Smooth muscle cell (in vitro differentiated cells): ENCODE data around the gene TEX44. TPM values are rescaled to one million over a fixed set of nuclear protein-coding genes. Genes with fewer than 3 reads are reported as not detected.

Experiments used
- DNase-seq: peaks from one replicate; lab custom pipeline; 2025; ENCODE audit not compliant: unreplicated experiment; lab: John Stamatoyannopoulos, UW
- H2AFZ ChIP-seq: fragments of 200-600 bp; sonication (generic); 2 replicates; pipeline ENCODE4 v1.6.0; 2016; ENCODE audit warnings: antibody characterized with exemption, low read depth, mild to moderate bottlenecking
- H3F3A ChIP-seq: fragments of 200-600 bp; sonication (generic); 2 replicates; pipeline ENCODE4 v1.6.0; 2017; ENCODE audit warnings: antibody characterized with exemption, low read depth
- H3K27ac ChIP-seq: fragments of 200-600 bp; sonication (generic); 2 replicates; pipeline ENCODE4 v1.5.1; 2016; ENCODE audit warnings: low read depth, mild to moderate bottlenecking
- H3K27me3 ChIP-seq: fragments of 200-600 bp; sonication (generic); 2 replicates; pipeline ENCODE4 v1.6.1; 2016; ENCODE audit warnings: low read depth, mild to moderate bottlenecking
- H3K36me3 ChIP-seq: fragments of 200-600 bp; sonication (generic); 2 replicates; pipeline ENCODE4 v1.5.1; 2016; ENCODE audit warnings: low read depth
- H3K4me1 ChIP-seq: fragments of 200-600 bp; sonication (generic); 2 replicates; pipeline ENCODE4 v1.5.1; 2016; ENCODE audit warnings: low read depth
- H3K4me2 ChIP-seq: fragments of 200-600 bp; sonication (generic); 2 replicates; pipeline ENCODE4 v1.6.0; 2016; ENCODE audit warnings: mild to moderate bottlenecking
- H3K4me3 ChIP-seq: fragments of 200-600 bp; sonication (generic); 2 replicates; pipeline ENCODE4 v1.5.1; 2016; ENCODE audit warnings: mild to moderate bottlenecking
- H3K79me2 ChIP-seq: fragments of 200-600 bp; sonication (generic); 2 replicates; pipeline ENCODE4 v1.6.0; 2016; ENCODE audit warnings: low read depth, mild to moderate bottlenecking
- H3K9ac ChIP-seq: fragments of 200-600 bp; sonication (generic); 2 replicates; pipeline ENCODE4 v1.6.0; 2016; ENCODE audit warnings: low read depth
- H3K9me3 ChIP-seq: fragments of 200-600 bp; sonication (generic); replicated peaks from 2 replicates; pipeline ENCODE4 v1.5.1; 2016; ENCODE audit warnings: low read depth
- H4K20me1 ChIP-seq: fragments of 200-600 bp; sonication (generic); 2 replicates; pipeline ENCODE4 v1.6.0; 2016; ENCODE audit warnings: low read depth
- CTCF ChIP-seq: fragments of 200-600 bp; sonication (generic); IDR thresholded peaks from 2 replicates; pipeline ENCODE4 v1.5.1; 2017; ENCODE audit warnings: borderline replicate concordance, mild to moderate bottlenecking, antibody characterized with exemption; ENCODE audit not compliant: insufficient read depth, poor library complexity, severe bottlenecking
- WGBS: methylation state at CpG from one replicate; pipeline ENCODE4 v1.1.7; 2016; ENCODE audit warnings: low lambda C conversion rate; 5-methylcytosine and 5-hydroxymethylcytosine counted together
- polyA plus RNA-seq: library from polyadenylated mRNA; unstranded; fragments of >200 nt; fragmentation: Nextera tagmentation; extraction: Ambion mirVana; gene quantifications from 2 replicates; pipeline ENCODE4 v1.2.1, GENCODE V29; 2016
- total RNA-seq: library from RNA; depleted of rRNA; stranded (reverse); fragments of >200 nt; gene quantifications from 2 replicates; pipeline ENCODE4 v1.2.3, GENCODE V29; 2014

The TEX44 gene
- not detected in 2 replicates for total RNA-seq
- polyA plus RNA-seq: not detected in 2 replicates

GRCh38 chr2:231592636-231593145 lies at the start of gene TEX44:
Gene TEX44 (plus strand): TSS chr2:231592864. CDS start chr2:231592952, 88 bp downstream.
- Histone ChIP-seq H3F3A (no peaks in the 10 kb centered on the region), H3K9ac (no peak within 1 kb of the TSS), H4K20me1 (no peaks in the 10 kb centered on the region), H3K27me3 (no peaks in the 10 kb centered on the region), H3K4me2 (no peak within 1 kb of the TSS), H3K79me2 (no peaks in the 10 kb centered on the region), H3K27ac (no peak within 1 kb of the TSS), H3K9me3 (no peaks in the 10 kb centered on the region), H3K4me1 (no peaks in the 10 kb centered on the region), H3K4me3 (no peak within 1 kb of the TSS), H3K36me3 (no peaks in the 10 kb centered on the region), H2AFZ (no peak within 1 kb of the TSS)
- TF ChIP-seq CTCF: no peak
- 94% methylated on average over 6 of the region's 6 CpGs for WGBS
- no peak for DNase-seq

- Histone ChIP-seq H3K27ac (peak overlapping the region; percentile 58), H3K79me2 (no peaks in the 10 kb centered on the region), H3K4me1 (no peaks in the 10 kb centered on the region), H3F3A (peaks cover 5% of the 10 kb centered on the region), H2AFZ (no peak overlapping the region), H3K27me3 (peaks cover 4% of the 10 kb centered on the region), H3K4me2 (peak overlapping the region; percentile 55), H3K9ac (no peak overlapping the region), H3K4me3 (no peak overlapping the region), H3K36me3 (no peaks in the 10 kb centered on the region), H4K20me1 (no peaks in the 10 kb centered on the region), H3K9me3 (no peaks in the 10 kb centered on the region)
- WGBS: 46% methylated on average over 14 of the region's 14 CpGs
- TF ChIP-seq CTCF: no peak
- DNase-seq: no peak
These were observed 47.4 kb upstream of the TEX44 start for GRCh38 chr2:231545105-231545902.

- TF ChIP-seq CTCF: no peak
- H2AFZ ChIP-seq: no peak overlapping the region
- H3K9me3 ChIP-seq: no peaks in the 10 kb centered on the region
- no peaks in the 10 kb centered on the region for H4K20me1 ChIP-seq
- no peaks in the 10 kb centered on the region for H3K4me1 ChIP-seq
- H3K27ac ChIP-seq: no peak overlapping the region
- no peak for DNase-seq
- WGBS: 89% methylated on average over 13 of the region's 13 CpGs
- H3K4me2 ChIP-seq: peak overlapping the region; percentile 55
- no peak overlapping the region for H3K9ac ChIP-seq
- H3K79me2 ChIP-seq: no peaks in the 10 kb centered on the region
- H3F3A ChIP-seq: peaks cover 5% of the 10 kb centered on the region
- no peak overlapping the region for H3K4me3 ChIP-seq
- peaks cover 4% of the 10 kb centered on the region for H3K27me3 ChIP-seq
- H3K36me3 ChIP-seq: no peaks in the 10 kb centered on the region
These were observed 46.5 kb upstream of the TEX44 start for GRCh38 chr2:231546014-231546715.
